ENCODE results near the gene TTLL13.

The TTLL13 gene

DNA sequence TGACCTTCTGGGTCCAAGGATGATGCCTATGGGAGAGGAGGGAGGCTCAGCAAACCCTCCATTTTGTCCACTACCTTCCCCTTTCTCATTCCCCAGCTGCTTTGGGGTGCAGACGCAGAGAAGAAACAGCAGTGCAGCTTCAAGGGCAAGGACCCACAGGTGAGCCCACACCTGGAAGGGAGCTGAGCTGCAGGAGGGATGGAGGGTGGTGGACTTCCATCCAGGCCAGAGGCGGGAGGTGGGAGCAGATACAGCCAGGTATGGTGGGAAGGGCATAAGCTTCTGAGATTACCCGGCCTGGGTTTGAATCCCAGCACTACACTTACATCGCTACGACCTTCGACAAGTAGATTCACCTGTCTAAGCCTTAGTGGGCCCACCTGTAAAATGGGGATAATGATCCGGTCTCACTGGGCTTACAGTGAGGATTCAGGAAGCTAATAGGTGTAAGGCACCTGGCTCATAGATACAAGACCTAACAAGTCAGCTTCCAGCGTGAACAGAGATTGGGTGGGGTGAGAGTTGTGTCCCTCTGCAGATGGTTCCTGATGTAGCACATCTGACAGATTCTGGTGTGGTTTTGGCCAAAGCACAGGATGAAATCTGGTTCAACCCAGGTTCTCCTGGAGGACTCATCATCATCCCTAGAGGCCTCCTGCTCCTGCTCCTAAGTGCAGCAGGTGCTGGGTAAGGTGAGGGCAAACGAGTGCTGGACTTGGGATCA, 31.5 kb upstream of the TTLL13 start:
- DNase-seq (ENCODE audit: low spot score), result no peak

DNA sequence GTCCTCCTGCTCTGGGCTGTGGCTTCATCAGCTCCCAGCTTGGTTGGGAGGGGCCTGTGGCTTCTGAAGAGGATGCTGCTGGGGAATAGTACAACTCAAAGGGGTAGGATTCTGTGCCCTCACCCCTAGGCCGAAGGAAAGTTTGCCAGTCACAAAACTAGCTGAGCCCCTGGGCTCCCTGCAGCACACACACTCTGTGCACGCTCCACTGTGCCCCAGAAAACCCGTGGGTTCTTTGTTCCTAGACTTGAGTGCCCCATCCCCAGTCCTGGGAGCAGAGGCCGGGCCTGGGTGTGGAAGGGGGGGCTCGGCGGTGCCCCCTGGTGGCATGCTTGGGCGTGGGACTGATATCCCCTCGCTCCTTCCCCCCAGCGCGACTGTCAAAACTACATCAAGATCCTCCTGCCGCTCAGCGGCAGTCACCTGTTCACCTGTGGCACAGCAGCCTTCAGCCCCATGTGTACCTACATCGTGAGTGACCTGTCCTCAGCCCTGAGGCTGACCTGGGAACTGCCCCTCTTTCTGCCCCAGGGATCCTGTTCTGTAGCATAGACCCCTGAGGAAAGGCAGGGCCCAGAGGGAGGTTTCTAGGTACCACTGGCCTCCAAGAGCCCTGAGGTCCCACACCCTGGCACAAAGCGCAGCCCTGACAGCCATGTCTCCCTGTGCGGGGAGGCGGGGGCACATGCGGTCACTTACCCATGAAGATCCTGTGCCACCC, 29.8 kb upstream of the TTLL13 start:
- no peak for DNase-seq (ENCODE audit: low spot score)

DNA sequence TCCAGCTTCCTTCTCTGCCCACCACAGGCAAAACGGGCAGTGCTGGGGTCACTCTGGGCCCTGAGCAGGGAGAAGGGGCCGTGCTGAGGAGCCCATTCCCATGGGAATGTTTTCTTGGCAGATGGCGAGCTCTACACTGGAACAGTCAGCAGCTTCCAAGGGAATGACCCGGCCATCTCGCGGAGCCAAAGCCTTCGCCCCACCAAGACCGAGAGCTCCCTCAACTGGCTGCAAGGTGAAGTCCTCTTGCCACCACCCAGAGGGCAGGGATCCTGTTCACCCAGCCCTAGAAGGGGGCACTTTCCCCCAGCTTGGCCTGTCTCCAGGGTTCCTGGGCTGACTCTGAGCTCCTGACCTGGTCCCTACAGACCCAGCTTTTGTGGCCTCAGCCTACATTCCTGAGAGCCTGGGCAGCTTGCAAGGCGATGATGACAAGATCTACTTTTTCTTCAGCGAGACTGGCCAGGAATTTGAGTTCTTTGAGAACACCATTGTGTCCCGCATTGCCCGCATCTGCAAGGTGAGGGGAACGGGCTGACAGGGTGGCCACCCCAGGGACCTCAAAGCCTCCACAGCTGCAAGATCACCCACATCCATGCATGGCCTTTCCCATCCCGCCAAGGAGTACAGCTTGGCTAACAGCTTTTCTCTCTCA, 28.0 kb upstream of the TTLL13 start:
- DNase-seq (ENCODE audit: low spot score), result peak; percentile 77

GRCh38 chr15:90222547-90222946, 26.8 kb upstream of the TTLL13 start:
- no peak for DNase-seq (ENCODE audit: low spot score)

DNA sequence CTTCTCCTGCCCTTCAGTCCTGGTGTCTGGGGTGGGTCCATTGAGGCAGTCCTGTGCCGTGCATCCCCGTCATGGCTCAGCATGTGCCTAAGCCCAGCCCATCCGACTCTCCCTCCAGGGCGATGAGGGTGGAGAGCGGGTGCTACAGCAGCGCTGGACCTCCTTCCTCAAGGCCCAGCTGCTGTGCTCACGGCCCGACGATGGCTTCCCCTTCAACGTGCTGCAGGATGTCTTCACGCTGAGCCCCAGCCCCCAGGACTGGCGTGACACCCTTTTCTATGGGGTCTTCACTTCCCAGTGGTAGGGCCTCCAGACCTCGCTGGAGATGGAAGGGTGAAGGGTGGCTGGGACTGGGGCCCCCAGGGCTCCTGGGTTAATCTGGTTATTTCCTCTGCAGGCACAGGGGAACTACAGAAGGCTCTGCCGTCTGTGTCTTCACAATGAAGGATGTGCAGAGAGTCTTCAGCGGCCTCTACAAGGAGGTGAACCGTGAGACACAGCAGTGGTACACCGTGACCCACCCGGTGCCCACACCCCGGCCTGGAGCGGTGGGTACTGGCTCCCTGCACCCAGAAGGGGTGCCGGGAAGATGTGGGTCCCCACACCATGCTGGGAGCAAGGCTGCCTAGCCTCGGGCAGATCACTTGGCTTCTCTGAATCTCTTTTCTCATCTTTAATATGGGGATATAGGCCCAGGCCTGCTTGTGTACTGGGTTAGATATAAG, 25.8 kb upstream of the TTLL13 start:
- DNase-seq (ENCODE audit: low spot score), result no peak

DNA sequence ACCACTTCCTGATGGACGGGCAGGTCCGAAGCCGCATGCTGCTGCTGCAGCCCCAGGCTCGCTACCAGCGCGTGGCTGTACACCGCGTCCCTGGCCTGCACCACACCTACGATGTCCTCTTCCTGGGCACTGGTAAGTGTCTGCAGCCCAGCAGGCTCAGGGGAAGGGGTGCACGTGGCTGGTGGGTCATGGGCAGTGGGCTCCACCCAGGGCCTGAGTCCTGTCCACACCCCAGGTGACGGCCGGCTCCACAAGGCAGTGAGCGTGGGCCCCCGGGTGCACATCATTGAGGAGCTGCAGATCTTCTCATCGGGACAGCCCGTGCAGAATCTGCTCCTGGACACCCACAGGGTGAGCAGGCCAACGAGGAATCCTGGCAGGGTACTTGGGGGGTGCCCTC, 24.3 kb upstream of the TTLL13 start:
- no peak for DNase-seq (ENCODE audit: low spot score)

DNA sequence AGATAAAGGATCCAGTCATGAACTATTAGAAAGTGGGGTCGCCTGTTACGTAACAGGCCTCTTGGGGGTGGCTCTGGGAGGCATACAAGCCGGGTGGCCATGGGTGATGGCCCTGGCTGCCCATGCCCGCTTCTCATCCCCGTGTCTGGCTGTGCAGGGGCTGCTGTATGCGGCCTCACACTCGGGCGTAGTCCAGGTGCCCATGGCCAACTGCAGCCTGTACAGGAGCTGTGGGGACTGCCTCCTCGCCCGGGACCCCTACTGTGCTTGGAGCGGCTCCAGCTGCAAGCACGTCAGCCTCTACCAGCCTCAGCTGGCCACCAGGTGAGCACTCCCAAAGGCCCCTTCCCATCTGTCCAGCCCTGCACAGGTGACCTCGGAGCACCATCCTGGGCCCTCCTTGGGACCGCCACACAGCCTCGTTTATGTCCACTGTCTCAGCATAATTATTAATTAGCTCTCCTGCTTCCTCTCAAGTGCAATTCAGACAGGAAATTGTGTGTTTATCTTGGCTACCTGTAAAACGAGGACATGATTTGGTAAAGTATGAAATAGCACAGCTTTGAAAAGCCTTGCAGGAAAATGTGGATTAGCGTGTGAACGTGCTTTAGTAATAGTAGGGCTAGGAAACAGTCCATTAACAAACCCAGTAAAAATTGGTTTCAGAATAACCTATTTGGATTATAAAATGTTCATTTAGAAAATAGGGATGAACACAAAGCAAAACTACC, 23.7 kb upstream of the TTLL13 start:
- DNase-seq (ENCODE audit: low spot score), result no peak

- no peak for DNase-seq (ENCODE audit: low spot score)
These were observed 22.0 kb upstream of the TTLL13 start for GRCh38 chr15:90227336-90227735.

GRCh38 chr15:90227816-90228772, 21.3 kb upstream of the TTLL13 start:
- no peak for DNase-seq (ENCODE audit: low spot score)

- DNase-seq (ENCODE audit: low spot score), result no peak
These were observed 20.4 kb upstream of the TTLL13 start for GRCh38 chr15:90228960-90229359.

GRCh38 chr15:90230071-90230494, 19.3 kb upstream of the TTLL13 start:
- DNase-seq (ENCODE audit: low spot score), result no peak

DNA sequence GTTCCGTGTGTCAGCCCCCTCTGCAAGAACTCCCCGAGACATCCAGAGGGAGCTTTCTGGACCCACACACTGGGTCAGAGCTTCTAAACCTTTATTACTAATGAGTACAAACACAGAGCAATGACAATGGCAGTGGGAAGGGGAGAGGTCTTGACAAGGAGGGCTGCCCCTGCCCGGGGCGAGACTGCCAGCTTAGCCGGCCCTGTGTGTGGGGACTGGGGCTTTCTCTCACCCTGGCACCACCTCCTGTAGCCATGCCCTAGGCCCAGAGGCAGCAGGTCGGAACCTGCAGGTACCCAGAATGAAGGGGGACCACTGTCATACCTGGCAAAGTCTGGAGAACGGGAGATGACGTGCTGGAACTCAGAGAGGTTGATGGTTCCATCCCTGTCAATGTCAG, 18.7 kb upstream of the TTLL13 start:
- no peak for DNase-seq (ENCODE audit: low spot score)

- DNase-seq (ENCODE audit: low spot score), result no peak
These were observed 18.0 kb upstream of the TTLL13 start for GRCh38 chr15:90231028-90232017.

- DNase-seq (ENCODE audit: low spot score), result no peak
These were observed 17.2 kb upstream of the TTLL13 start for GRCh38 chr15:90232196-90232595.

DNA sequence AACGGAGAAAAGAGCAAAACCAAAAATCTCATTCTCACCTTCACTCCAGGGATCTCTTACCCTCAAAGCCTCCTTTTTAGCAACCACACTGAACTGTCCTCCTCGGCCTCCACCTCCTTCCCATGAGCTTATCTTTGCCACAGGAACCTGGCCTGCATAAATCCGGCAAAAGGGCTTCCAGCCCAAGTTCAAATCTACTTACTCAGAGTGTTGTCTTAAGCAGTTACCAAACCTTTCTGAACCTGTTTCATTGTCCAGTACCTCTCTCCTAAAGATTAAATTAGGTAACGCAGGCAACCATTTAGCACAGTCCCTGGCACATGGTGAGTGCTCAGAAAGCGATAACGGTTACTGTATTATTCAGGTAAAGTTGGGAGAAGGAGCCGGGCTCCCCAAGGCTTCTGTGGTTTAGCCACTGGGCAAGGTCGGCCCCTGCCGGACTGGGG, 16.4 kb upstream of the TTLL13 start:
- no peak for DNase-seq (ENCODE audit: low spot score)

DNA sequence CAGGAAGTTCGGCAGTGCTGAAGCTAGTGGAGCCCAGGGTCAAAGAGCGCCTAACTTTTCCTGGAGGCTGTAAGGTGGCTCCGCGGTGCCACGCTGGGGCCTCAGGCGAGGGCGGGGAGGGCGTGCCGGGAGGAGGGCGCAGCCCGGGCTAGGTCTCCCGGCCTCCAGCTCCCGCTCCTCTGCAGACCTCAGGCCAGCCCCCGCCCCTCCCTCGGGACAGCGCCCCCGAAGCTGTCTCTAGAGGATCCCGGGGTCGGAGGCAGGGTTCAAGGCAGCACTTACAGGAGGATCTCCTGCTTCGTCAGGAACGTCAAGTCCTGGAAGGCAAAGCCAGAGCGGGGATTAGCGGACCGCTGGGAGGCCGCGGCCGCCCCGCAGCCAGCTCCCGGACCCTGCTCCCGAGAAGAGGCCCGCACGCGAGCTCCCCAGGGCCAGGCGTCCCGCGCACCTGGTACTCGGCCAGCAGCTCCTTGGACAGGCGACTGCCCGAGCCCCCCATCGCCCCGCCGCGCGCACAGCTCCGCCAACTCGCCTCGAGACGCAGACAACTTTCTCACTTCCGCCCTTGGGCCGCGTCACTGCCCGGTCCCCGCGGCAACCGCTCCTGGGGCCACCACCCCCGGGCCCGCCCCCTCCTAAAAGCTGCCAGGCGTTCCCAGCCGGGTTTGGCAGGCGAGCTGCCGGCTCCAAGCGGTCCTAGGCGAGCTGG, 15.8 kb upstream of the TTLL13 start, which contains the start of gene CIB1:
CIB1 (minus strand) TSS at position 555 of the 709 bp plus-strand sequence; CDS start at position 499, 56 bp downstream.
- DNase-seq (ENCODE audit: low spot score), result peak; percentile 98

DNA sequence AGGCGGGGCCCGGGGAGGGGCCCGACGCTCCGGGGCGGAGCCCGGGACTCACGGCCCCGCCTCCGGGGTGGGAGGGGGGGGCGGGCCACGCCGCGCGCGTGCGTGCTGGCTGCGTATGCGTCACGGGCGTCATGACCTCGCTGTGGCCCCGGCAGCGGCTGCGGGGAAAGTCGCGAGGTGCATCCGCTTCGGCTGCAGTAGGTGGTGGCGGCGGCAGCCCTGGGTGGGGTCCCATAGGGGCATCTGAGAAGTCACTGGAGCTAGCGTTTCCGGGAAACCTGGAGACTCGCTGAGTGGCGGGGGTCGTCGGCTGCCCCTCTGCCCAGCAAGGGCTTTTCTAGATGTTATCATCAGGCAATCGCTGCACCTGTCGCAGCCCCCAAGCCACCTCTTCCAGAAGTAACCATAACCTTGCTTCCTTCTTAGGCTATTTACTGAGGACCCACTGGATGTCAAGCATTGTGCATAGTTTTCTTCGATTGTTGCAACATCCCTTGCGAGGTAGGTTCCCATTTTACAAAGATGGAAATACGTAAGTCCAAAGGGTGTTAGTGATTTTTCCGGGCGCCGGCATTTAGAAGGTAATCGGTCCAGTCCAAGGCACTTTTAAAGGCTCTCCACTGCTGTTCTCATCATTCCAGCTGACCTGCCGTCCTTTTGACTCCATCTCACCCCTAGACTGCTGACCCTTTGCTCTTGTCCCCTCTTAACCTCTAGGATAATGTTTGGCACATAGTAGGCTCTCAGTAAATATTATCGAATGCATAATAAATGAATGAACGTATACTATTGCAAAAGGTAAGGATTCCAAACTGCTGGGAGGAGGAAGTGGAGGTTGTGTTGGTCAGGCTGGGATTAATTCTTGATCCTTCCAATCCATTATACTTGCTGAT, 15.0 kb upstream of the TTLL13 start, which contains the start of gene GDPGP1:
GDPGP1 (plus strand) TSS at position 114 of the 893 bp plus-strand sequence. CDS start 6,700 bp downstream, outside the sequence.
- no peak for DNase-seq (ENCODE audit: low spot score)

All from putamen (tissue), 1 donor.